ENCODE results near the gene MTRFR.
A peak's percentile ranks its signal among the peaks of the same experiment; 100 is the strongest.
"Not testable (repeated sequence)": the region's sequence is repeated elsewhere in the genome, so short reads cannot be mapped to it uniquely, and the experiment has no call there.

MTRFR gene

DNA sequence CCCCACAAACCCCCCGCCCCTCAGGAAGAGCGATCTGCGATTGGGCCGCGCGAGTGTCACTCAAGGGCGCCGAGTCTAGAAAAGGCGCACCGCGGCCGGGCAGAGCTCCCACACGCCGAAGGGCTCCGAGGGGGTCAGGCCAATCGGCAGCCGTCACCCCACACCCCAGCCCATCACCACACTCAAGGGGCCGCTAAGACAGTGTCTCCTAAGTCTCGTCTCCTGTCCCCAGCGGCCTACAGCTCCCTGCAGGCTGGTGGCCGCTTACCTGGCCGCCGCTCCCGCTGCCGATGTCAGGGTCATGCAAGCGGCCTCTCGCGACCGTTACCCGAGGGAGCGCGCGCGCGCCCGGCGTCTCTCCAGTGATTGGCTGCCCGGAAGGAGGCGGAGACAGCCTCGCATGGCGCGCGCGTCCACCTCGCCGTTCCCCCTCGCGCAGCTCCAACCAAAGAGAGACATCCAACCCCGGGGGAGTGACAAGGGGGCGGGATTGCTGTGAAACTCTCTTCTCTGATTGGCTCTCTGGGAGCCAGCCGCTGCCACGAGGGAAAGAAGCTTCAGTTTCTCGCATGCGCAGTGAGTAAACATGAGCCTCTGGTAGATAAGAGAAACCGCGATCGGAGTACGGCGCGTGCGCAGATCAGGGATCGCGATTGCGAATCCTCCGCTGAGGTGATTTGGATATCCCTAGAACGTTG is at the start of gene MTRFR, which contains the start of gene MPHOSPH9:
Gene MTRFR, plus strand, starts transcription at position 630 of the 698 bp plus-strand sequence. CDS start 20,239 bp downstream, outside the sequence.
Gene MPHOSPH9, minus strand, starts transcription at position 335 of the 698 bp plus-strand sequence. CDS start 2,777 bp downstream, outside the sequence.
- ChIA-PET POLR2A (interaction anchor here (0.6 to 3.9 kb wide), 79 partner anchors 8 to 722 kb away, joined by 3 to 55 read pairs (median 4); partner anchors contain the start of genes ABCB9, ATP6V0A2, DDX55 and PITPNM2), CTCF (interaction anchor here (0.6 to 2.1 kb wide), 5 partner anchors 9 to 379 kb away, joined by 3 to 9 read pairs (median 3); no protein-coding TSS in a partner anchor)
- TF ChIP-seq ZNF384 (IDR thresholded peaks at IDR 0.05) (peak; percentile 76; the same call in 1 of the 2 replicates), FOXK2 (IDR thresholded peaks at IDR 0.05) (no peak; the same call in 1 of the 2 replicates), BHLHE40 (IDR thresholded peaks at IDR 0.05; ENCODE audit: borderline replicate concordance) (no peak), TARDBP (IDR thresholded peaks at IDR 0.05) (no peak), FOXA1 (IDR thresholded peaks at IDR 0.05) (no peak), FOXM1 (IDR thresholded peaks at IDR 0.05; ENCODE audit: borderline replicate concordance) (no peak), L3MBTL2 (conservative IDR thresholded peaks at IDR 0.05) (peak; percentile 49), SP1 (IDR thresholded peaks at IDR 0.05) (no peak), SUZ12 (IDR thresholded peaks at IDR 0.05) (no peak), ARNT (IDR thresholded peaks at IDR 0.05) (no peak), PKNOX1 (IDR thresholded peaks at IDR 0.05) (peak; percentile 99), NFRKB (IDR thresholded peaks at IDR 0.05) (no peak), ELF4 (IDR thresholded peaks at IDR 0.05) (peak; percentile 95), CTBP1 (IDR thresholded peaks at IDR 0.05; ENCODE audit: borderline replicate concordance) (0 out of 2 replicates have a peak, but pooled peaks have one; percentile 29), HDGF (IDR thresholded peaks at IDR 0.05; ENCODE audit: borderline replicate concordance) (no peak), LEF1 (IDR thresholded peaks at IDR 0.05; ENCODE audit: borderline replicate concordance) (no peak)
- DNase-seq (ENCODE audit: extremely low spot score): peak; percentile 97

DNA sequence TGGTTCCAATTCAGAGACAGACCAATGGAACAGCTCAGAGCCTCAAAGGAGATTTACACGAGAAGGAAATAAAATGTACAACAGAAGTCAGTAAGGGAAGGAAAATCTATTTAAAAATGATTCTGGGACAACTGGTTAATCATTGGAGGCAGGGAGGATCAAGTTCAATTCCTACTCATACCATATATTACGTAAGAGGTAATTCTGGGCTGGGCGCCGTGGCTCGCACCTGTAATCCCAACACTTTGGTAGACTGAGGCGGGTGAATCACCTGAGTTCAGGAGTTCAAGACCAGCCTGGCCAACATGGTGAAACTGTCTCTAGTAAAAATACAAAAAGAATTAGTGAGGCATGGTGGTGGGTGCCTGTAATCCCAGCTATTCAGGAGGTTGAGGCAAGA is 45.6 kb upstream of the MTRFR start:
- CTCF ChIA-PET: no interaction called here
- DNase-seq (ENCODE audit: extremely low spot score): no peak
- TF ChIP-seq FOXA1 (IDR thresholded peaks at IDR 0.05) (no peak), FOXM1 (IDR thresholded peaks at IDR 0.05; ENCODE audit: borderline replicate concordance) (no peak), HDGF (IDR thresholded peaks at IDR 0.05; ENCODE audit: borderline replicate concordance) (no peak), FOXK2 (IDR thresholded peaks at IDR 0.05) (no peak), LEF1 (IDR thresholded peaks at IDR 0.05; ENCODE audit: borderline replicate concordance) (no peak), L3MBTL2 (conservative IDR thresholded peaks at IDR 0.05) (no peak), ZNF384 (IDR thresholded peaks at IDR 0.05) (no peak), NFRKB (IDR thresholded peaks at IDR 0.05) (no peak), BHLHE40 (IDR thresholded peaks at IDR 0.05; ENCODE audit: borderline replicate concordance) (no peak), ARNT (IDR thresholded peaks at IDR 0.05) (no peak), TARDBP (IDR thresholded peaks at IDR 0.05) (no peak), PKNOX1 (IDR thresholded peaks at IDR 0.05) (no peak), CTBP1 (IDR thresholded peaks at IDR 0.05; ENCODE audit: borderline replicate concordance) (no peak)
- POLR2A ChIA-PET: interaction anchor here (2.0 kb wide), 1 partner anchor 45 kb away, joined by 6 read pairs; the partner anchor contains the start of genes MPHOSPH9 and MTRFR

GRCh38 chr12:123199936-123200335 is 33.3 kb upstream of the MTRFR start:
- TF ChIP-seq PKNOX1 (IDR thresholded peaks at IDR 0.05) (no peak), NFRKB (IDR thresholded peaks at IDR 0.05) (no peak), ARNT (IDR thresholded peaks at IDR 0.05) (no peak), SP1 (IDR thresholded peaks at IDR 0.05) (no peak), LEF1 (IDR thresholded peaks at IDR 0.05; ENCODE audit: borderline replicate concordance) (no peak)
- ChIA-PET CTCF (no interaction called here), POLR2A (no interaction called here)
- no peak for DNase-seq (ENCODE audit: extremely low spot score)

- ChIA-PET CTCF (no interaction called here), POLR2A (interaction anchor here (3.8 kb wide), 1 partner anchor 33 kb away, joined by 17 read pairs; the partner anchor contains the start of genes MPHOSPH9 and MTRFR)
- DNase-seq (ENCODE audit: extremely low spot score): no peak
- TF ChIP-seq FOXA1 (IDR thresholded peaks at IDR 0.05) (no peak), CTBP1 (IDR thresholded peaks at IDR 0.05; ENCODE audit: borderline replicate concordance) (no peak), ELF4 (IDR thresholded peaks at IDR 0.05) (no peak), ZNF384 (IDR thresholded peaks at IDR 0.05) (no peak), NFRKB (IDR thresholded peaks at IDR 0.05) (no peak), HDGF (IDR thresholded peaks at IDR 0.05; ENCODE audit: borderline replicate concordance) (no peak), PKNOX1 (IDR thresholded peaks at IDR 0.05) (no peak), BHLHE40 (IDR thresholded peaks at IDR 0.05; ENCODE audit: borderline replicate concordance) (no peak), TARDBP (IDR thresholded peaks at IDR 0.05) (no peak), FOXK2 (IDR thresholded peaks at IDR 0.05) (no peak), L3MBTL2 (conservative IDR thresholded peaks at IDR 0.05) (no peak), SP1 (IDR thresholded peaks at IDR 0.05) (no peak), ARNT (IDR thresholded peaks at IDR 0.05) (no peak), LEF1 (IDR thresholded peaks at IDR 0.05; ENCODE audit: borderline replicate concordance) (no peak)
Observed at GRCh38 chr12:123200414-123200813, 32.8 kb upstream of the MTRFR start.

GRCh38 chr12:123206794-123207193 is 26.4 kb upstream of the MTRFR start:
- POLR2A ChIA-PET: interaction anchor here (0.6 to 2.5 kb wide), 2 partner anchors 26 to 40 kb away, joined by 3 to 8 read pairs; partner anchors contain the start of genes MPHOSPH9 and MTRFR
- CTCF ChIA-PET; DNase-seq (ENCODE audit: extremely low spot score): not testable (repeated sequence)

GRCh38 chr12:123207815-123208214 is 25.4 kb upstream of the MTRFR start:
- CTCF ChIA-PET; DNase-seq (ENCODE audit: extremely low spot score): not testable (repeated sequence)
- POLR2A ChIA-PET: interaction anchor here (2.5 kb wide), 1 partner anchor 25 kb away, joined by 8 read pairs; the partner anchor contains the start of genes MPHOSPH9 and MTRFR
